IMR-90 (cell line): ENCODE measurements around the gene TOGARAM2. TPM values are rescaled to one million over a fixed set of nuclear protein-coding genes. Genes with fewer than 3 reads are reported as not detected.

Experiments
- ATAC-seq: fragments of 200-7000 bp; cut with Tn5 transposase; 2 replicates; pipeline ENCODE4 v1.9.1; 2020; ENCODE audit warnings: low read depth, mild to moderate bottlenecking, moderate library complexity
- BruUV-seq: library from RNA; stranded (reverse); fragments of 400-500 nt; replicated peaks from 2 replicates; lab custom pipeline; 2021; lab: Mats Ljungman, UMichigan
- CTCF ChIA-PET: fragments of 300-600 bp; formaldehyde crosslinking; extraction: SDS; loops from one replicate; lab custom pipeline; 2021; ENCODE audit warnings: antibody characterized with exemption; lab: Yijun Ruan, JAX
- POLR2A ChIA-PET: fragments of 300-600 bp; sonication (Branson Sonifier 250); formaldehyde crosslinking; loops from one replicate; lab custom pipeline; 2022; ENCODE audit warnings: antibody characterized with exemption; ENCODE audit not compliant: unreplicated experiment; lab: Charles Lee
- DNase-seq: peaks from one replicate; pipeline ENCODE4 v3.0.0; 2013
- H2AFZ ChIP-seq: replicated peaks from 2 replicates; pipeline ENCODE3; 2013; ENCODE audit warnings: low read length, mild to moderate bottlenecking; ENCODE audit not compliant: poor library complexity
- H2AK5ac ChIP-seq: 2 replicates; pipeline ENCODE4 v1.6.1; 2013; ENCODE audit warnings: low read depth, low read length, inconsistent platforms
- H2AK9ac ChIP-seq: replicated peaks from 2 replicates; pipeline ENCODE3; 2013; ENCODE audit warnings: mild to moderate bottlenecking, low read depth, low read length, moderate library complexity; ENCODE audit not compliant: poor library complexity
- H2BK120ac ChIP-seq: 2 replicates; pipeline ENCODE4 v1.6.1; 2013; ENCODE audit warnings: low read depth, low read length, inconsistent platforms
- H2BK15ac ChIP-seq: 3 replicates; pipeline ENCODE4 v1.6.1; 2013; ENCODE audit warnings: low read depth, low read length, inconsistent platforms
- H2BK20ac ChIP-seq: 2 replicates; pipeline ENCODE4 v1.6.1; 2013; ENCODE audit warnings: low read depth, mild to moderate bottlenecking, inconsistent platforms, low read length, moderate library complexity
- H2BK5ac ChIP-seq: 2 replicates; pipeline ENCODE4 v1.6.1; 2013; ENCODE audit warnings: mild to moderate bottlenecking, low read depth, low read length, inconsistent platforms; ENCODE audit not compliant: poor library complexity, severe bottlenecking
- H3K14ac ChIP-seq: replicated peaks from 2 replicates; pipeline ENCODE4 v1.6.1; 2013; ENCODE audit warnings: low read depth, low read length, inconsistent platforms
- H3K18ac ChIP-seq: 2 replicates; pipeline ENCODE4 v1.6.1; 2013; ENCODE audit warnings: low read depth, low read length, control low read depth
- H3K23ac ChIP-seq: 2 replicates; pipeline ENCODE4 v1.6.1; 2013; ENCODE audit warnings: low read depth, low read length, inconsistent platforms
- H3K27ac ChIP-seq: 2 replicates; pipeline ENCODE4 v1.5.1; 2013; ENCODE audit warnings: mild to moderate bottlenecking, control low read depth, low read length; ENCODE audit not compliant: insufficient read depth
- H3K27me3 ChIP-seq: 2 replicates; pipeline ENCODE4 v1.6.1; 2013; ENCODE audit warnings: low read length; ENCODE audit not compliant: control insufficient read depth, insufficient read depth
- H3K36me3 ChIP-seq: 2 replicates; pipeline ENCODE4 v1.6.1; 2013; ENCODE audit warnings: low read length, mixed read lengths; ENCODE audit not compliant: control insufficient read depth, insufficient read depth
- H3K4ac ChIP-seq: 2 replicates; pipeline ENCODE4 v1.6.1; 2013; ENCODE audit warnings: low read depth, low read length, inconsistent platforms
- H3K4me1 ChIP-seq: 2 replicates; pipeline ENCODE4 v1.6.1; 2013; ENCODE audit warnings: low read length, mixed read lengths; ENCODE audit not compliant: control insufficient read depth, insufficient read depth
- H3K4me2 ChIP-seq: 2 replicates; pipeline ENCODE4 v1.6.1; 2013; ENCODE audit warnings: low read depth, mild to moderate bottlenecking, control low read depth, low read length, moderate library complexity
- H3K4me3 ChIP-seq: 2 replicates; pipeline ENCODE4 v1.5.1; 2013; ENCODE audit warnings: low read depth, mild to moderate bottlenecking, control low read depth, low read length, moderate library complexity; ENCODE audit not compliant: insufficient read depth
- H3K56ac ChIP-seq: 2 replicates; pipeline ENCODE4 v1.6.1; 2013; ENCODE audit warnings: low read length, inconsistent platforms; ENCODE audit not compliant: insufficient read depth; ENCODE audit errors: extremely low read depth
- H3K79me1 ChIP-seq, 2 experiments: 2 replicates each; pipeline ENCODE4 v1.6.1; 2013; ENCODE audit warnings: low read length in 2 of 2, inconsistent platforms in 1 of 2, low read depth in 1 of 2
- H3K9ac ChIP-seq: 2 replicates; pipeline ENCODE4 v1.6.1; 2013; ENCODE audit warnings: low read depth, low read length, control low read depth
- H3K9me1 ChIP-seq: 2 replicates; pipeline ENCODE4 v1.6.1; 2013; ENCODE audit warnings: low read length, inconsistent platforms; ENCODE audit not compliant: insufficient read depth
- H3K9me3 ChIP-seq: 2 replicates; pipeline ENCODE4 v1.6.1; 2013; ENCODE audit warnings: low read length; ENCODE audit not compliant: control insufficient read depth, insufficient read depth
- H4K20me1 ChIP-seq: 2 replicates; pipeline ENCODE4 v1.6.1; 2013; ENCODE audit warnings: low read length, inconsistent platforms; ENCODE audit not compliant: insufficient read depth
- H4K5ac ChIP-seq: 2 replicates; pipeline ENCODE4 v1.6.1; 2013; ENCODE audit warnings: mild to moderate bottlenecking, low read depth, low read length, control low read depth
- H4K8ac ChIP-seq, 2 experiments: 2 replicates each; pipeline ENCODE4 v1.6.1; 2013; ENCODE audit warnings: low read depth in 2 of 2, low read length in 2 of 2, control low read depth in 1 of 2, inconsistent platforms in 1 of 2
- H4K91ac ChIP-seq: 2 replicates; pipeline ENCODE4 v1.6.1; 2013; ENCODE audit warnings: low read depth, low read length, inconsistent platforms; ENCODE audit not compliant: insufficient read depth
- BHLHE40 ChIP-seq: fragments of 150-350 bp; IDR thresholded peaks from 2 replicates; pipeline ENCODE4 v1.6.1; 2016; ENCODE audit warnings: mild to moderate bottlenecking, low read depth, low read length
- CEBPB ChIP-seq: IDR thresholded peaks from 2 replicates; pipeline ENCODE4 v1.6.1; 2012; ENCODE audit warnings: low read depth, low read length, improper control_type of control experiment
- CHD1 ChIP-seq: IDR thresholded peaks from 2 replicates; pipeline ENCODE4 v1.6.1; 2012; ENCODE audit warnings: low read depth, low read length, improper control_type of control experiment
- CTCF ChIP-seq: conservative IDR thresholded peaks from 2 replicates; pipeline ENCODE4 v1.5.1; 2012; ENCODE audit warnings: mild to moderate bottlenecking, low read depth, low read length, improper control_type of control experiment
- ELK1 ChIP-seq: fragments of 150-350 bp; IDR thresholded peaks from 2 replicates; pipeline ENCODE4 v1.6.1; 2016; ENCODE audit warnings: low read depth, mild to moderate bottlenecking, low read length, moderate library complexity, borderline replicate concordance
- FOS ChIP-seq: fragments of 150-350 bp; IDR thresholded peaks from 2 replicates; pipeline ENCODE4 v1.6.1; 2016; ENCODE audit warnings: low read depth, low read length
- MAFK ChIP-seq: IDR thresholded peaks from 2 replicates; pipeline ENCODE4 v1.6.1; 2012; ENCODE audit warnings: low read depth, low read length, improper control_type of control experiment
- MAZ ChIP-seq: IDR thresholded peaks from 2 replicates; pipeline ENCODE4 v1.6.1; 2012; ENCODE audit warnings: low read depth, mild to moderate bottlenecking, low read length, improper control_type of control experiment, moderate library complexity, borderline replicate concordance
- MXI1 ChIP-seq: IDR thresholded peaks from 2 replicates; pipeline ENCODE4 v1.6.1; 2012; ENCODE audit warnings: low read depth, mild to moderate bottlenecking, low read length, moderate library complexity, borderline replicate concordance
- NFE2L2 ChIP-seq: fragments of 150-350 bp; IDR thresholded peaks from 2 replicates; pipeline ENCODE4 v1.6.1; 2016; ENCODE audit warnings: low read depth, mild to moderate bottlenecking, low read length
- POLR2A ChIP-seq: IDR thresholded peaks from 2 replicates; pipeline ENCODE4 v1.6.1; 2012; ENCODE audit warnings: mild to moderate bottlenecking, low read depth, low read length
- RAD21 ChIP-seq: IDR thresholded peaks from 2 replicates; pipeline ENCODE4 v1.6.1; 2012; ENCODE audit warnings: low read length, improper control_type of control experiment
- RCOR1 ChIP-seq: IDR thresholded peaks from 2 replicates; pipeline ENCODE4 v1.6.1; 2012; ENCODE audit warnings: mild to moderate bottlenecking, low read length, improper control_type of control experiment; ENCODE audit not compliant: insufficient replicate concordance
- RFX5 ChIP-seq: IDR thresholded peaks from 2 replicates; pipeline ENCODE4 v1.8.0; 2012; ENCODE audit warnings: low read depth, mild to moderate bottlenecking, low read length, moderate library complexity
- SMC3 ChIP-seq: fragments of 150-350 bp; IDR thresholded peaks from 2 replicates; pipeline ENCODE4 v1.6.1; 2016; ENCODE audit warnings: low read depth, mild to moderate bottlenecking, antibody characterized with exemption, low read length, moderate library complexity
- WGBS, 2 experiments: methylation state at CpG; one replicate each; pipeline versions ENCODE4 v1.1.5 to v1.1.7; 2013; ENCODE audit warnings: missing lambda C conversion rate in 2 of 2; ENCODE audit not compliant: insufficient read length in 1 of 2; ENCODE audit errors: extremely low coverage in 2 of 2; 5-methylcytosine and 5-hydroxymethylcytosine counted together
- dilution Hi-C: fragments of 300-500 bp; cut with HindIII; formaldehyde crosslinking; loops from one replicate; pipeline ENCODE4 v1.14.3; 2018; ENCODE audit warnings: low sequenced_read_pairs; ENCODE audit not compliant: unreplicated experiment
- in situ Hi-C: fragments of 300-500 bp; cut with MboI; formaldehyde crosslinking; loops from 3 replicates; pipeline ENCODE4 v1.14.3; 2019; ENCODE audit warnings: low sequenced_read_pairs, inconsistent platforms, mixed read lengths
- intact Hi-C: fragments of 100-400 bp; cut with micrococcal nuclease; formaldehyde crosslinking; loops from 2 replicates; pipeline ENCODE4 v1.10.0; 2022
- polyA plus RNA-seq, 3 experiments: library from polyadenylated mRNA; depleted of rRNA; stranded (reverse); fragments of >200 nt; gene quantifications; 2 replicates each; pipeline ENCODE4 v1.2.3, GENCODE V29; 2012; ENCODE audit warnings: low replicate concordance in 1 of 3
- total RNA-seq: library from RNA; depleted of rRNA; stranded (reverse); fragments of >200 nt; gene quantifications from 2 replicates; pipeline ENCODE4 v1.2.3, GENCODE V29; 2012
- TF ChIP-seq, protein P1 (sequence below): fragments of 150-350 bp; IDR thresholded peaks from 2 replicates; pipeline ENCODE4 v1.6.1; 2017; ENCODE audit warnings: mild to moderate bottlenecking, antibody characterized with exemption, low read length, low read depth

The TOGARAM2 gene
- total and polyA plus RNA-seq, 2 of the 4 experiments (the other 2 are of a cell fraction) = under 0.01 to 0.38 TPM

DNA sequence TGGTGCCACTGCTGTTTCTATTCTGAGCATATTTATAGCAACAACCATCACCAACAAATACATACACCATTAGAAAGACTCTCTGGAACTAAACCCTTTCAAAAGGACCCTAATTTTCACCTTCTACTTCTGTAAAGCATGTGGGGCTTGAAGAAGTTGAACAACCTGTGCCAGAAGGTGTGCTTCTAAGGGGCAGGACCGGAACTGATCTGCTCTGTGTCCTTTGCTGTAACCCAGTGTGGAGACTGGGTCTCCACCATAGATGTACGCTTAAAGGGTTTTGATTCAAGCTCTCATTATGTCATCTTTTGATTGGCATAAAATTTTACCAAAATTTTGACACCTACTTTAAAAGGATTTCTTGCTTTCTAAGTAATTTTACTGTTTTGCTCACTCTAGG lies 46.3 kb upstream of the TOGARAM2 start:
- H3K14ac ChIP-seq = no peak overlapping the region
- H4K8ac ChIP-seq = no peak overlapping the region
- no peak overlapping the region for H2AK5ac ChIP-seq
- H2AK9ac ChIP-seq = no peak overlapping the region
- no peaks in the 10 kb centered on the region for H3K9me1 ChIP-seq
- no peak overlapping the region for H3K9ac ChIP-seq
- no peak for DNase-seq
- H3K9me3 ChIP-seq = no peaks in the 10 kb centered on the region
- TF ChIP-seq, protein P1, sequence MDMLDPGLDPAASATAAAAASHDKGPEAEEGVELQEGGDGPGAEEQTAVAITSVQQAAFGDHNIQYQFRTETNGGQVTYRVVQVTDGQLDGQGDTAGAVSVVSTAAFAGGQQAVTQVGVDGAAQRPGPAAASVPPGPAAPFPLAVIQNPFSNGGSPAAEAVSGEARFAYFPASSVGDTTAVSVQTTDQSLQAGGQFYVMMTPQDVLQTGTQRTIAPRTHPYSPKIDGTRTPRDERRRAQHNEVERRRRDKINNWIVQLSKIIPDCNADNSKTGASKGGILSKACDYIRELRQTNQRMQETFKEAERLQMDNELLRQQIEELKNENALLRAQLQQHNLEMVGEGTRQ = no peak
- TF ChIP-seq MAFK (no peak), MAZ (no peak), CEBPB (no peak), MXI1 (no peak), RCOR1 (no peak), FOS (no peak), RAD21 (no peak), POLR2A (no peak), CHD1 (no peak), SMC3 (no peak), BHLHE40 (no peak), NFE2L2 (no peak), ELK1 (no peak), RFX5 (no peak), CTCF (no peak)
- no peak overlapping the region for H2BK20ac ChIP-seq
- in situ Hi-C loops = no loop called here
- H2BK120ac ChIP-seq = no peak overlapping the region
- no peak for ATAC-seq
- H3K4me1 ChIP-seq = peaks cover 2% of the 10 kb centered on the region; the same call in 1 of the 2 replicates
- no peak overlapping the region for H3K4me2 ChIP-seq
- H3K79me1 ChIP-seq = peaks cover 27 to 33% of the 10 kb centered on the region in 2 experiments
- intact Hi-C loops = no loop called here
- H2BK5ac ChIP-seq = no peak overlapping the region
- no peak overlapping the region for H3K4ac ChIP-seq
- H3K27me3 ChIP-seq = no peaks in the 10 kb centered on the region
- no peak overlapping the region for H3K4me3 ChIP-seq
- POLR2A ChIA-PET = no interaction called here
- no peaks in the 10 kb centered on the region for H4K20me1 ChIP-seq
- dilution Hi-C loops = no loop called here
- no CpG with 5 or more reads among the region's 2 CpGs for WGBS, 2 experiments
- no peak overlapping the region for H3K56ac ChIP-seq
- CTCF ChIA-PET = no interaction called here
- H3K18ac ChIP-seq = no peak overlapping the region
- no peak overlapping the region for H2BK15ac ChIP-seq
- no peak overlapping the region for H2AFZ ChIP-seq
- no peak overlapping the region for H3K27ac ChIP-seq
- BruUV-seq = no TSS peak
- H3K36me3 ChIP-seq = peaks cover 21% of the 10 kb centered on the region
- H4K91ac ChIP-seq = no peak overlapping the region
- no peak overlapping the region for H4K5ac ChIP-seq
- no peak overlapping the region for H3K23ac ChIP-seq
